Neural cell (in vitro differentiated cells): ENCODE results near the gene PARD3B. TPM values are rescaled to one million over a fixed set of nuclear protein-coding genes. Genes with fewer than 3 reads are reported as not detected.

Experiments used
- H2AFZ ChIP-seq: fragments of 200-600, 300-800 bp; sonication (generic), shearing (Covaris generic); 2 replicates; pipeline ENCODE4 v1.6.0; 2014; ENCODE audit warnings: low read depth, mild to moderate bottlenecking, antibody characterized with exemption, low read length, moderate library complexity
- H3F3A ChIP-seq: fragments of 200-600 bp; shearing (Covaris generic); 2 replicates; pipeline ENCODE4 v1.6.1; 2016; ENCODE audit warnings: mild to moderate bottlenecking, moderate library complexity, mixed read lengths, antibody characterized with exemption, low read length; ENCODE audit not compliant: insufficient read depth, poor library complexity, severe bottlenecking
- H3K27ac ChIP-seq: fragments of 200-600, 300-800 bp; sonication (generic), shearing (Covaris generic); 2 replicates; pipeline ENCODE4 v1.5.1; 2014; ENCODE audit warnings: mild to moderate bottlenecking, low read length, moderate library complexity
- H3K27me3 ChIP-seq: fragments of 300-800, 200-600 bp; sonication (generic), shearing (Covaris generic); 2 replicates; pipeline ENCODE4 v1.6.0; 2014; ENCODE audit warnings: mild to moderate bottlenecking, low read depth, low read length, moderate library complexity; ENCODE audit not compliant: insufficient read depth
- H3K36me3 ChIP-seq: fragments of 300-800, 200-600 bp; sonication (generic), shearing (Covaris generic); 2 replicates; pipeline ENCODE4 v1.5.1; 2014; ENCODE audit warnings: mild to moderate bottlenecking, antibody characterized with exemption, low read length, moderate library complexity; ENCODE audit not compliant: insufficient read depth
- H3K4me2 ChIP-seq: fragments of 300-800, 200-600 bp; sonication (generic), shearing (Covaris generic); 2 replicates; pipeline ENCODE4 v1.6.0; 2014; ENCODE audit warnings: mild to moderate bottlenecking, low read length
- H3K4me3 ChIP-seq: fragments of 300-800, 200-600 bp; sonication (generic), shearing (Covaris generic); 2 replicates; pipeline ENCODE4 v1.5.1; 2014; ENCODE audit warnings: mild to moderate bottlenecking, low read length, moderate library complexity
- H3K79me2 ChIP-seq: fragments of 200-600 bp; shearing (Covaris generic); replicated peaks from 2 replicates; pipeline ENCODE4 v1.6.0; 2014; ENCODE audit warnings: mild to moderate bottlenecking, low read length, moderate library complexity; ENCODE audit not compliant: insufficient read depth
- H3K9ac ChIP-seq: fragments of 300-800, 200-600 bp; sonication (generic), shearing (Covaris generic); 2 replicates; pipeline ENCODE4 v1.6.1; 2016; ENCODE audit warnings: mild to moderate bottlenecking, low read length, mixed read lengths
- H3K9me2 ChIP-seq: fragments of 200-600 bp; shearing (Covaris generic); 2 replicates; pipeline ENCODE4 v1.6.1; 2016; ENCODE audit warnings: mild to moderate bottlenecking, low read length, mixed read lengths; ENCODE audit not compliant: insufficient read depth
- H3K9me3 ChIP-seq: fragments of 200-600, 300-800 bp; sonication (generic), shearing (Covaris generic); 2 replicates; pipeline ENCODE4 v1.6.1; 2016; ENCODE audit warnings: mild to moderate bottlenecking, mixed run types, low read length, moderate library complexity, mixed read lengths
- H4K20me1 ChIP-seq: fragments of 200-600 bp; shearing (Covaris generic); 2 replicates; pipeline ENCODE4 v1.6.1; 2016; ENCODE audit warnings: mild to moderate bottlenecking, mixed run types; ENCODE audit not compliant: insufficient read depth
- CTCF ChIP-seq: fragments of 450-650 bp; IDR thresholded peaks from 2 replicates; pipeline ENCODE4 v1.5.1; 2014; ENCODE audit warnings: antibody characterized with exemption, mild to moderate bottlenecking, moderate library complexity; ENCODE audit not compliant: poor library complexity, severe bottlenecking
- EP300 ChIP-seq: fragments of 450-650 bp; conservative IDR thresholded peaks from 2 replicates; pipeline ENCODE4 v1.6.1; 2014; ENCODE audit warnings: antibody characterized with exemption, mild to moderate bottlenecking, moderate library complexity; ENCODE audit not compliant: poor library complexity, severe bottlenecking
- EZH2 ChIP-seq: fragments of 200-600, 300-800 bp; shearing (Covaris generic), sonication (generic); IDR thresholded peaks from 2 replicates; pipeline ENCODE4 v1.6.1; 2014; ENCODE audit warnings: antibody characterized with exemption, low read length, borderline replicate concordance, mild to moderate bottlenecking; ENCODE audit not compliant: insufficient read depth, poor library complexity, severe bottlenecking
- MXI1 ChIP-seq: fragments of 450-650 bp; conservative IDR thresholded peaks from 2 replicates; pipeline ENCODE4 v1.6.1; 2014; ENCODE audit warnings: antibody characterized with exemption, mild to moderate bottlenecking; ENCODE audit not compliant: poor library complexity, severe bottlenecking
- POLR2AphosphoS5 ChIP-seq: IDR thresholded peaks from 2 replicates; pipeline ENCODE4 v1.6.1; 2012
- RAD21 ChIP-seq: fragments of 450-650 bp; conservative IDR thresholded peaks from 2 replicates; pipeline ENCODE4 v1.6.1; 2014; ENCODE audit warnings: antibody characterized with exemption, mild to moderate bottlenecking, moderate library complexity
- REST ChIP-seq: IDR thresholded peaks from 2 replicates; pipeline ENCODE4 v1.6.1; 2012; ENCODE audit warnings: borderline replicate concordance
- SMC3 ChIP-seq: fragments of 450-650 bp; conservative IDR thresholded peaks from 2 replicates; pipeline ENCODE4 v1.6.1; 2014; ENCODE audit warnings: antibody characterized with exemption, mild to moderate bottlenecking, moderate library complexity; ENCODE audit not compliant: poor library complexity
- TAF1 ChIP-seq: IDR thresholded peaks from 2 replicates; pipeline ENCODE4 v1.6.1; 2012; ENCODE audit warnings: low read depth
- polyA plus RNA-seq: library from polyadenylated mRNA; depleted of rRNA; stranded (reverse); fragments of >200 nt; gene quantifications from 2 replicates; pipeline ENCODE4 v1.2.3, GENCODE V29; 2014

Gene PARD3B
- polyA plus RNA-seq, 1 donor from 2014 or later: 0.54 TPM

GRCh38 chr2:204529795-204530463, 15.3 kb upstream of the PARD3B start:
- Histone ChIP-seq H3K27me3 (no peaks in the 10 kb centered on the region), H3K9me3 (no peaks in the 10 kb centered on the region), H3K9me2 (no peaks in the 10 kb centered on the region), H2AFZ (no peak overlapping the region), H3K4me2 (no peak overlapping the region), H3K27ac (no peak overlapping the region), H3F3A (no peaks in the 10 kb centered on the region), H4K20me1 (no peaks in the 10 kb centered on the region), H3K79me2 (no peaks in the 10 kb centered on the region), H3K9ac (no peak overlapping the region), H3K36me3 (no peaks in the 10 kb centered on the region), H3K4me3 (no peak overlapping the region)
- TF ChIP-seq REST (no peak), MXI1 (no peak), POLR2AphosphoS5 (no peak), TAF1 (no peak), SMC3 (no peak), RAD21 (no peak), EZH2 (no peak), EP300 (no peak), CTCF (no peak)

DNA sequence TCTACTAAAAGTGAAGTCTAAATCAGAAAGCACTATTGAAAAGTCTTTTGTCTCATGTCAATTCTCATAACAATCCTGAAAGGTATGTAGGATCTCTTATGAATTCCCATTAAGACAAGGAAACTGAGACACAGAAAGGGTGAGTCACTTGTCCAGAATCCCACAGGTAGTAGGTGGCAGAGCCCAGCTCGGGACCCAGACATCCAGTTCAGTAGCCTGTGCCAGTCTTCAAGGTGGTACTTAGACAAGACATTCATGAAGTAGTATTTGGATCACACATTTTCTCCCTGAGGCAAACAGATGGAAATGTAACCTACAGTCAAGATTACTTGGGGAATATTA, 14.8 kb upstream of the PARD3B start:
- Histone ChIP-seq H3K4me3 (no peak overlapping the region), H4K20me1 (no peaks in the 10 kb centered on the region), H3K27ac (no peak overlapping the region), H3K4me2 (no peak overlapping the region), H3F3A (no peaks in the 10 kb centered on the region), H3K9ac (no peak overlapping the region), H3K9me2 (no peaks in the 10 kb centered on the region), H3K9me3 (no peaks in the 10 kb centered on the region), H3K36me3 (no peaks in the 10 kb centered on the region), H3K27me3 (no peaks in the 10 kb centered on the region), H3K79me2 (no peaks in the 10 kb centered on the region), H2AFZ (no peak overlapping the region)
- TF ChIP-seq SMC3: no peak
- no peak for TF ChIP-seq RAD21
- TF ChIP-seq EZH2: no peak
- TF ChIP-seq REST: no peak
- TF ChIP-seq MXI1: no peak
- TF ChIP-seq CTCF: no peak
- TF ChIP-seq TAF1: no peak
- TF ChIP-seq POLR2AphosphoS5: no peak
- TF ChIP-seq EP300: no peak
